ENCODE results near the gene KMT2E.

KMT2E gene

GRCh38 chr7:105112440-105113418 is 98.7 kb downstream of the KMT2E start:
- H3F3A ChIP-seq (ENCODE audit: insufficient read depth, low read length), result 0 out of 2 replicates have a peak, but pooled peaks cover 9% of the 10 kb centered on the region
- H3K9me2 ChIP-seq (ENCODE audit: low read depth, low read length), result no peaks in the 10 kb centered on the region

DNA sequence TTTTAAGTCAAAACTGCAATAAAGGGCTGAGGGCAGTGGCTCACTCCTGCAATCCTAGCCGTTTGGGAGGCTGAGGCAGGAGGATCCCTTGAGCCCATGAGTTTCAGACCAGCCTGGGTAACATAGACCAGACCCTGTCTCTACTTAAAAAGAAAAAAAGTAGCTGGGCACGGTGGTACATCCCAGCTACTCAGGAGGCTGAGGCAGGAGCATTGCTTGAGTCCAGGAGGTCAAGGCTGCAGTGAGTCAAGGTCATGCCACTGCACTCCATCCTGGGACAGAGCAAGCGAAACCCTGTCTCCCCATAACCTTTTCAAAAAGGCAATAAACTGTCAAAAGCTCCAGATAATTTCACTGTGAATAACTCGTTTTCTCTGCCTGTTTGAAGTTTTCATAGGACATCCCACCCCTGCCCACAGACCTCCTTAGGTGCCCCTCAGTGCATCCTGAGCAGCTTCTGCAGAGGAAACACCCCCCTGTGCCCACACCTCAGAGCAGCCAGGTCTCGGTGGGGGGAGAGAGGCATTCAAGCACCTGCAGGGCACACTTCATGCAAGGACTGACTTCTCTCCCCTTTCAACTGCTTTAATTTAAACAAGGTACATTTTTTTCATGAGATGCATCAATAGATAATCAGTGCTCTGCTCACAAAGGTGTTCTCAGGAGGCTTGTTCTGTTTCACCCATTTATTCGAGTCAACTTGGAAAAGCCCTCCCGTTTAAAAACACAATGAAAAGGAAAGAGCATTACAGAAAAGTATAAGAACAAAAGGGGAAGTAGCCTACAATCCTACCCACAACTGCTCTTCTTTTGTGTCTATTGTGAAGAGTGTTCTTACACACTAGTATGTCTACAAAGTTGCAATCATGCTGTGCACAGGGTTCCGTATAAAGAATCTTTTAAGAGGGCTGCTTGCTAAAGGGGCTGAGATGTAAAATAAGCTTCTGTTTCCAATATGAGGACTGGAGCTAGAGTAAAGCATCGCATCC is 104.9 kb downstream of the KMT2E start:
- Histone ChIP-seq H3K36me3 (ENCODE audit: insufficient read depth, low read length) (peaks cover 32% of the 10 kb centered on the region), H3K9ac (ENCODE audit: low read length) (peak overlapping the region; percentile 13; the same call in 1 of the 2 replicates), H3K9me2 (ENCODE audit: low read depth, low read length) (no peaks in the 10 kb centered on the region), H3K27ac (ENCODE audit: low read depth, low read length, poor library complexity, severe bottlenecking) (peak overlapping the region; percentile 77), H2AFZ (ENCODE audit: low read length) (no peak overlapping the region), H3K4me1 (ENCODE audit: insufficient read depth, low read length, severe bottlenecking) (peaks cover 29% of the 10 kb centered on the region), H3K9me3 (ENCODE audit: low read length) (0 out of 2 replicates have a peak, but pooled peaks cover 6% of the 10 kb centered on the region), H3F3A (ENCODE audit: insufficient read depth, low read length) (peaks cover 9% of the 10 kb centered on the region; the same call in 1 of the 2 replicates), H3K4me2 (ENCODE audit: low read length) (peak overlapping the region; percentile 59), H3K4me3 (ENCODE audit: low read depth, low read length, poor library complexity, severe bottlenecking) (peak overlapping the region; percentile 28), H4K20me1 (ENCODE audit: insufficient read depth, low read length) (no peaks in the 10 kb centered on the region), H3K27me3 (ENCODE audit: insufficient read depth, low read length) (no peaks in the 10 kb centered on the region), H3K79me2 (ENCODE audit: insufficient read depth, low read length) (no peaks in the 10 kb centered on the region)
- TF ChIP-seq EZH2 (IDR thresholded peaks at IDR 0.05; ENCODE audit: borderline replicate concordance, low read length) (no peak), CTCF (IDR thresholded peaks at IDR 0.05; ENCODE audit: low read length) (no peak)

More at GRCh38 chr7:105112440-105113418, 98.7 kb downstream of the KMT2E start:
- peaks cover under 1% of the 10 kb centered on the region for H3K4me1 ChIP-seq (ENCODE audit: insufficient read depth, low read length, severe bottlenecking)
- no peak overlapping the region for H3K9ac ChIP-seq (ENCODE audit: low read length)
- peaks cover 93% of the 10 kb centered on the region for H3K36me3 ChIP-seq (ENCODE audit: insufficient read depth, low read length)
- no peaks in the 10 kb centered on the region for H3K27me3 ChIP-seq (ENCODE audit: insufficient read depth, low read length)
- H2AFZ ChIP-seq (ENCODE audit: low read length), result no peak overlapping the region
- no peak overlapping the region for H3K27ac ChIP-seq (ENCODE audit: low read depth, low read length, poor library complexity, severe bottlenecking)
- no peaks in the 10 kb centered on the region for H3K79me2 ChIP-seq (ENCODE audit: insufficient read depth, low read length)
- H3K4me3 ChIP-seq (ENCODE audit: low read depth, low read length, poor library complexity, severe bottlenecking), result no peak overlapping the region
- no peaks in the 10 kb centered on the region for H4K20me1 ChIP-seq (ENCODE audit: insufficient read depth, low read length)
- 0 out of 2 replicates have a peak, but pooled peaks cover 6% of the 10 kb centered on the region for H3K9me3 ChIP-seq (ENCODE audit: low read length)
- H3K4me2 ChIP-seq (ENCODE audit: low read length), result no peak overlapping the region
- TF ChIP-seq EZH2 (IDR thresholded peaks at IDR 0.05; ENCODE audit: borderline replicate concordance, low read length) (no peak), CTCF (IDR thresholded peaks at IDR 0.05; ENCODE audit: low read length) (no peak)

DNA sequence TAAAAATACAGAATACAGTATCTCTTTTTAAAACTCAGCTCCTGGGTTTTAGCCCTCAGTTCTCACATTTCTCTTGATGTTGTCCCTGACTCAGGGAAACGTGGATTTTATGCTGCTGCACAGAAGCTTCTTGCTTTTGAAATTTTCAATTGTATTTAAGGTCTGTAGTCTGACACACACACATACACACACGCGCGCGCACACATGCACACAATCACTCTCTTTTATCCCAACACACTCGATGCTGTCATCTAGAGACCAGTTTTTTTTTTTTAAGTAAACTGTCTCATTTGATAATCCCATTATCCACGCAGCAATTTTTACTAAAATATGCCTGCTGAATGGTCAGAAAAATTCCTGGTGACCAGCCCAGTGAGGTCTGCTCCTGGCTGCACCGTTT is 108.6 kb downstream of the KMT2E start:
- no peaks in the 10 kb centered on the region for H3K79me2 ChIP-seq (ENCODE audit: insufficient read depth, low read length)
- peaks cover 7% of the 10 kb centered on the region; the same call in 1 of the 2 replicates for H3K36me3 ChIP-seq (ENCODE audit: insufficient read depth, low read length)
- H4K20me1 ChIP-seq (ENCODE audit: insufficient read depth, low read length), result no peaks in the 10 kb centered on the region
- H3K4me1 ChIP-seq (ENCODE audit: insufficient read depth, low read length, severe bottlenecking), result peaks cover 40% of the 10 kb centered on the region
- no peak for TF ChIP-seq CTCF (IDR thresholded peaks at IDR 0.05; ENCODE audit: low read length)
- no peak for TF ChIP-seq EZH2 (IDR thresholded peaks at IDR 0.05; ENCODE audit: borderline replicate concordance, low read length)
- H3K4me3 ChIP-seq (ENCODE audit: low read depth, low read length, poor library complexity, severe bottlenecking), result no peak overlapping the region
- no peak overlapping the region for H3K9ac ChIP-seq (ENCODE audit: low read length)
- no peaks in the 10 kb centered on the region for H3K9me3 ChIP-seq (ENCODE audit: low read length)
- no peaks in the 10 kb centered on the region; the same call in 1 of the 2 replicates for H3F3A ChIP-seq (ENCODE audit: insufficient read depth, low read length)
- no peak overlapping the region for H3K4me2 ChIP-seq (ENCODE audit: low read length)
- no peaks in the 10 kb centered on the region for H3K9me2 ChIP-seq (ENCODE audit: low read depth, low read length)
- H3K27me3 ChIP-seq (ENCODE audit: insufficient read depth, low read length), result no peaks in the 10 kb centered on the region
- no peak overlapping the region for H2AFZ ChIP-seq (ENCODE audit: low read length)
- H3K27ac ChIP-seq (ENCODE audit: low read depth, low read length, poor library complexity, severe bottlenecking), result no peak overlapping the region
